GM18508 (cell line): ENCODE measurements around the gene UQCRC1.

Source experiments
- ATAC-seq: cut with Tn5 transposase; IDR thresholded peaks from one replicate; pipeline ENCODE4 v1.9.1; 2021; ENCODE audit warnings: moderate number of reproducible peaks; ENCODE audit not compliant: insufficient read depth, unreplicated experiment

Gene UQCRC1

DNA sequence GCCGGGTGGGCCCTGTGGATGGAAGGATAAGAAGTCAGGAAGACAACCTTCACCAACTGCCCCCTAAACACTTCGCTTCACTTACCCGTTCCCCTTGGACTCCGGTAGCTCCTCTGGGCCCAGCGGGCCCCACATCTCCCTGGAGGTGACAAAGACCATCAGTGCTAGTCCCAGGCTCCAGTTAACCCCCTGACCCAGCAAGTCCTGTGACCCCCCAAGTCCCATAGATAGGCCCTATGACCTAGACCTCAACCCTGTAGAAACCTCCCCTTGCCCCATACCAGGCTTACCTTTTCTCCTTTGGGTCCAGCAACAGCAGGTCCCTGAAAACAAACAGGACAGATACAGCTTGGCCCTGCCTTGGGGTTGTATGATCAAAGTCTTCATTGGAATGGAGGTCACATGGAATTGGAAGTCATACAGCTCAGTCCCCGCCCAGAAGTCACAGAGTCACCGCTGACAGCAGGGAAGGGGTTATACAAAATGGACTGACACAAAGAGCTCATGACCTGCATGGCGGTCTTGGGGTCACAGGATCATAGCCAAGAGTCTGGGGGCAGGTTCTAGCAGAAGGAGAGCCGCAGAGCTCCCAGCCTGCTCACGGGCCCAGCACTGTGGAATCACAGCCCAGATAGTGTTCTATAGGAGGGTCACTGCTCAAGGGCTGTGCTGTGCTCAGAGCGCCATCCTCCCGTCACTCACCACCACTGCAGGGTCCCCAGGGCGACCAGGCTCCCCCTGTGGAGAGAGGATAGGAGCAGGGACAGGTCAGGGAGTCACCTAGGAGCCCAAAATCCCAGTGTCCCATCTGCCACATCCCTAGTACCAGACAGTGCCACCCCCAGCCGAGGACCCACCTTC, 27.6 kb downstream of the UQCRC1 start:
- ATAC-seq = no peak

DNA sequence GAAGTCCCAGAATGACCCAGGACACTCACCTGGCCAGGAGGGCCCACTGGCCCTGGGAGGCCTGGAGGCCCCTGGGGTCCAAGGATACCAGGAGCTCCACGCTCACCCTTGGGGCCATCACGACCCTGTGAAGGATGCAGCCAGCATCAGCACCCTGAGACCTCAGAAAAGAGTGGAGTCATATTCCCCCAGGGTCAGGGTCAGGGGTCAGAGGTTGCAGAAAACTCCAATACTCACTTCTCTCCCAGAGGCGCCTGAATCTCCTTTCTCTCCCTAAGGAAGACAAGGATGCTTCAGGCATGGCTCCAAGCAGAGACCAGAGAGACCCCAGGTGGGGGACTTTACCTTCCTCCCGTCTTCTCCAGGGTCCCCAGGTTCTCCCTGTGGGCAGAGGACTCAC, 32.8 kb downstream of the UQCRC1 start:
- no peak for ATAC-seq

DNA sequence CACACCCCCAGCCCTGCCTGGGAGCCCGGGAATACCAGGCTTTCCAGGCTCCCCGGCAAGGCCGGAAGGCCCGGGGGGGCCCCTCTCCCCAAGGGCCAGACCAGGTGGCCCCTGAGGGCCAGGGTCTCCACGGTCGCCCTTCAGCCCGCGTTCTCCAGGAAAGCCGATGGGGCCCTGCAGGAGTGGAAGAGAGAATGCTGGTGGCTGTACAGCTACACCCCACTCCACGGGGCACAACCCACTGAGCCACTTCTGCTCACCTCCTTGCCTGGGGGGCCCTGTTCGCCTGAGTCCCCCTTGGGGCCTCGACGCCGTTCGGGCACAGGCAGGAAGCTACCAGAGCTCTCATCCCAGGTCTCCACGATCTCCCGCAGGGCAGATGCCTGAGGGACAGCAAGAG, 34.1 kb downstream of the UQCRC1 start:
- no peak for ATAC-seq

DNA sequence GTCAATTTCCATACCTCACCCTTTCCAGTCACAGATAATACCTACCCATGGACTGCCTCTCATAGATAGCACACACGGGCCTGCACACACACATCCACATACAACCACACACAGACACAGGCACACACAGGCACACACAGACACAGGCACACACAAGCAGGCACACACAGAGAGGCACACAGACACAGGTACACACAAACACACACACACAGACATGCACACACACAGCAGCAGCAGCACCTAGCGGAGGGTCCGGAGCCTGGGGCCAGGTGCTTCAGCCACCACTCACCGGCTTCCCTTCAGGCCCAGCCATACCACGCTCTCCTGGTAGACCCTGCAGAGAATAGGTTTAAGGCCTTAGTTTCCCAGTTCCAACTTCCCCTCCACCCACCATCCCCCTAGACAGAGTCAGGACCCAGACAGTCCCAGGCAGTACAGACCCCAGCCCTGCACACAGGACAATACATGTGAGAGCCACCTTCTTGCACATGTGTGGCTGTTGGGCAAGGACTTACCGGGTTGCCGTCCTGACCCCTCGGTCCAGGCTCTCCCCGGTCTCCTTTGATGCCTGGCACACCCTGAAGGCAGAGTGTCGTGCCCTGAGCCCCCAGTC, 35.4 kb downstream of the UQCRC1 start:
- no peak for ATAC-seq

DNA sequence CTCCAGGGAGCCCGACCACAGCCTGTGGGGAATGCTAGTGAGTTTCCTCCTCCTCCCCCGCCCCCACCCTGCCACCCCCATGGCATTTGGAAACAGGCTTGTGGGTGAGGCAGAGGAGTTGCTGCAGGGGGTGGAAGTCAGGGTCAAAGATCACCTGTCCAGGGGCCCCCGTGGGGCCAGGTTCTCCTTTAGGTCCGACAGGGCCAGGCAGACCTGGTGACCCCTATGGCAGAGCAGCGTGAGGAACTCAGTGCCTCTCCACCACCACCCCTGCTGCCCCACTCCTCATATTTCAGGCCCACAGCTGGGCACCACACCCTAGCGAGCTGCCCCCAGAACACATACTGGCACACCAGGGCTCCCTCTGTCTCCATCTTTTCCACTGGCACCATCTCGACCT, 36.9 kb downstream of the UQCRC1 start:
- ATAC-seq = no peak

DNA sequence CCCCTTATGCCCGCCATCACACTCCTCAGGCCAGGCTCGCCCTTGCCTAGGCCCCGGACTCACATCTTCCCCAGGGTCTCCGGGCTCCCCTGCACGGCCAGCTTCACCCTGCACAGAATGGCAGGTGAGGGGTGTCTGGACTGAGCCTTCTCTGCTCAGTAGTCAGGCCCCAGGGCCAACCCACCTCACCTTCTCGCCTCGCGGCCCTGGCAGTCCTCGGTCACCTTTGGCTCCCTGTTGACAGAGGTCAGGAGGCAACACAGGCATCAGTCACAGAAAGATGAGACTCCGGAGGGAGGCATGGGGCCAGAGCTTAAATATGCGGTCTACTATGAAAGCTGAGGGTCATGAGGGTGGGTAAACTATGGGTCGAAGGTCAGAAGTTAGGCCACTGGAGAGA, 37.5 kb downstream of the UQCRC1 start:
- ATAC-seq = no peak

DNA sequence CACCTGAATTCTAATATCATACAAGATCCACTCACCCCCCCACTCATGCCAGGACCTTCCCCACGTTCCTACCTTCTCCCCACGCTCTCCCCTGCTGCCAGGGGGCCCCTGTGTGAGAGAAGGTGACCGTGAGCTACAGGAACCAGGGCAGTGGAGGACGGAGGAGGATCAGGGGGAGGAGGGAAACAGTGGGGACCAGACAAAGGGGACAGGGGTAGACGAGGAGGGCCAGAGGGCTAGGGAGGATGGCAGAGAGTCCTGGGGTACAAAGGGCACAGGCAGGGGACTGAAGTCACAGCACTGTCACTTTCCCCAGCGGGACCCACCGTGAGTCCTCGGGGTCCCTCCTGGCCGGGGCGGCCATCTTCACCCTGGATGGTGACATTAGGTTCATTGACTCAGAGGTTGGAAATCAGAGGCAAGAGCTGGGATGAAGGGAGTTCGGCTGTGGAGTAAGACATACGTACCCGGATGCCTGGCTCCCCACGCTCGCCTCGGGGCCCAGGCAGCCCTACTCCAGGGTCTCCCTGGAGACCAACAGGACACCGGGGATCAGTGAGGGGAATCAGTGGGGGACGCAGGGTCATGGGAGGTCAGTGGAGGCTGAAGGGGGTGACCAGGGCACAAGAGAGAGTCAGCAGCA, 39.5 kb downstream of the UQCRC1 start:
- ATAC-seq = no peak

DNA sequence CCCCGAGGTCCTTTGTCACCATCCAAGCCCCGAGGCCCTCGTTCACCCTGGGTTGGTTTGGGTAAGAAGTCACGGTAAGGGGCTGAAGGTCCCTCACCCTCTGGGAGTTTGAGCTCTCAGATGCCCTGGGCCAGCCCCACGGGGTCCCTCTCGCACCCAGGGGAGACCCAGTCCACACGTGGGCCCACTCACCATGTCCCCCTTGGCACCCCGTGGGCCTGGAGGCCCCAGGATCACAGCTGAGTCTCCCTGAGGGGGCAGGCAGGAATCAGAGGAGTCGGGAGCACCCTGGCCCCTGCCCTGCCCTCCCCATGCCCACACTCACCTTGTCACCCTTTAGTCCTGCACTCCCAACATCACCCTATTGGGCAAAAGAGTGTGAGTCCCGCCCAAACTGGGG, 40.0 kb downstream of the UQCRC1 start:
- no peak for ATAC-seq

DNA sequence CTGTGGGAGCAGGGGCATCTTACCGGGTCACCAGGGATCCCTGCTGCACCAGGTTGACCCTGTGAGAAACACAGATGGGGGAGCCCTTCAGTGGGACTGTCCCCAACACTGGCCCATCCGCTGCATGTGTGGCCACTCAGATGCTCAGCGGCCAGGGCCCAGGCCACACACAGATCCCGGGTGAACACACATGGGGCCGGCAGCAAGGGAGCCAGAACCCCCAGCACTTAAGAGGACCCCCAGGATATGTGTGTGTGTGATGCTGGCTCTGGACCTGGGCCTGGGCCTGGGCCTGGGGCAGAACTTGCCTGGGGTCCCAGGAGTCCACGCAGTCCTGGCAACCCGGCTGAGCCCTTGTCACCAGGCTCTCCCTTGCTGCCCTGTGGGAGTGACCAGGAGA, 41.0 kb downstream of the UQCRC1 start:
- no peak for ATAC-seq

DNA sequence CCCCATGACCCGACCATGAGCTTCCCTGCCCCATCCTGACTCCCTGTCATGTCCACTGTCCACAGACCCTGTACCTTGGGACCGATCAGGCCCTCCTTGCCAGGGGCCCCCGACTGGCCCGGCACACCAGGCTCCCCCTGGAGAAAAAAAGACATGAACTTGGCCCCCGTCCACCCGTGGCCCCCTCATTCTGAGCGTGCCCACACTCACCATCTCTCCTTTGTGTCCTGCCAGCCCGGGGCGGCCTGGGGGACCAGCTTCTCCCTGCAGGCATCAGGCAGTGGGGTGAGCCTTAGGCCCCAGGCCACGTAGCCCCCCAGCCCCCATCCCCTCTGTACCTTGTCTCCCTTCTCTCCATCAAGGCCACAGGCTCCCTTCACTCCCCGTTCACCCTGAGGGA, 41.9 kb downstream of the UQCRC1 start:
- ATAC-seq = no peak

DNA sequence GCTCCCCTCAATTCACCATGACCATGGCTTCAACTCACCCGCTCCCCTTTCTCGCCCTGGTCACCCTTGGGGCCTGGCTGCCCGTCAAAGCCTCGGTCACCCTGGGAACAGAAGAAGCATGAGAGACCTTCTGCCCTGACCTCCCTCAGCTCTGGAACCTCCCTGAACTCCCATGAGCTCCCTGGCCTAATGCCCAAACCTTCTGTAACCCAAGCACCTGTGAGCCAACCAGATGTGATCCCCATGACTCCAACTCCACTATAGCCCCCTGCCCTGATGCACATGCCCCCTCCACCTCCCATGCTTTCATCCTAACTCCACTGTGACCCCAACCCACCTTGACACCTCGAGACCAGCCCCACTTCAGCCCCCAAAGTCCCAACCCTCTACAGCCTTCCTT, 42.4 kb downstream of the UQCRC1 start:
- no peak for ATAC-seq

DNA sequence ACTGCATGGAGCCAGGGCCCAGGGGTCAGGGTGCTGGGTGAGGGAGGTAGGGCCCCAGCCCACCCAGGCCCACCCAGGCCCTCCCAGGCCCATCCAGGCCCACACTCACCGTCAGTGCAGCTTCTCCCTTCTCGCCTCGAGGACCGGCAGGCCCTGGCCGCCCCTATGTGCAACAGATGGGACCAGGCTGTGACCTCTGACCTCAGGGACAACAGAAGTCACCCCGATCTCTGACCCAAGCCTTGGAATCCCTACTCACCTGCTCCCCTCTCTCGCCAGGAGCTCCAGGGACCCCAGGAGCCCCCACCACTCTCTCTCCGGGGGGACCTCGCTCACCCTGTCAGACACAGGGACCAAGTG, 43.1 kb downstream of the UQCRC1 start:
- no peak for ATAC-seq

DNA sequence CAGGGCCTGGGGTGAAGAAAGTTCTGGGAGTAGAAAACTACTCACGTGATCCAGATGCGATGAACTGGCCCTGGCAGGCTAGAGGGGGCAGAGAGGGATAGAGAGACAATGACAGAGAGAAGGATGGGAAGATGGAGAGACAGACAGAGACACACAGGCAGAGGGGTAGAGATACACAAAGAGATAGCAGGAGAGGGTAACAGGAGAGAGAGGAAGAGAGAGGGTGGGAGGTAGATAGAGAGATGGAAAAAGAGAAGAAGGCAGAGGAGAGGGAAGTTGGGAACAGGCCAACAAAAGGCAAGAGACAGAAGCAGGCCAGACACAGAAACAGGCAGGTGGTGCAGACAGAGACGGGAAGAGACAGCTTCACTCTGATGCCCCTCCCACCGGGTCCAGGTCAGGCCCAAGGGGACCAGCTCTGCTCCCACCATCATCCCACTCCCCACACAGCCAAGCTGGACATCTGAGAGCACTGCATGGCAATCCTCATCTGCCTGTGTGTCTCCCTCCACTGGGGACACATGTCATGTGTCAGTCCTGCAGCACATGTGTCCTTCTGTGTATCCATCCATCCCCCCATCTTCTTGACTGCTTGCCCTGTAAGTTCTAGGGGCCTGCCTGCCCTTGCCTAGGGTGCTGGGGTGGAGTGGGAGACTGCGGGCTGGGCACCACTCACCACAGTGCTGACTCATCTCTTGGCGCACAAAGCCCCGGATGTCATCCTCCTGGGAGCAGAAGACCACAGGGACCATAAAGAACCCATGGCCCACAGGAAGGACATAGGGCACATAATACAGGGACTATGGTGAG, 43.6 kb downstream of the UQCRC1 start:
- ATAC-seq = no peak

DNA sequence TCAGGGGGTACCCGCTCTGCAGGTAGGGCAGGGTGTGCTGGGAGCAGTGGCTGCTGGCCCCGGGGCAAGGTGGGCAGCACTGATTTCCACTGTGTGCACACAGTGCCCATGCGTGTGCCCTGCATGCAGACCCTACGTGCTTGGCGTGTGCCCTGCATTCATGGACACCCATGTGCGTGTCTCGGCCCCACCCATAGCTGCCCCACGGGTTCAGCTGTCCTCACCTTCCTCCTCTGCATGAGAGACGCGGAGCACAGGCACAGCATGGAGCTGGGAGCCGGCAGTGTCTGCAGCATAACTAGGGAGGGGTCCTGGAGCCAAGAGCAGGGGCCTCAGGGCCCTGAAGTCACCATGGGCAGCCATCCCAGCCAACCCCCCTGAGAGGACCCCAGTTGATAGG, 44.3 kb downstream of the UQCRC1 start:
- no peak for ATAC-seq

DNA sequence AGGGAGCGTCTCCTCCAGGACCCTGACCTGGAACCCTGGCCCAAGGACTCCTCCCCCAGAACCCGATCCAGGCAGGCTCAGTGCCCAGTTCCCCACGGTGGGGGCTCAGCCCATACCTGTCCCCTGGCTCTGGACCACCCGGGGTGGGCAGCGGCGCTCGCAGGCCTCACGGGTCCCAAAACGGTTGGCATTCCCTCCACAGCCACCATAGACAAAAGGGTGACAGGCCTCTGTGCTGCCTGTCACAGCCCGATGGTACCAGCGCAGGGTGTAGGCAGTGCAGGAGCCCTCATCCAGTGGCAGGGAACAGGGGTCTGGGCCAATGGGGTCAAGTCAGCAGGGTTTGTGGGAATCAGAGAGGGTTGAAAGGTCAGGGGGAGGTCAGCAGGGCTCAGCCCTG, 44.8 kb downstream of the UQCRC1 start:
- no peak for ATAC-seq

DNA sequence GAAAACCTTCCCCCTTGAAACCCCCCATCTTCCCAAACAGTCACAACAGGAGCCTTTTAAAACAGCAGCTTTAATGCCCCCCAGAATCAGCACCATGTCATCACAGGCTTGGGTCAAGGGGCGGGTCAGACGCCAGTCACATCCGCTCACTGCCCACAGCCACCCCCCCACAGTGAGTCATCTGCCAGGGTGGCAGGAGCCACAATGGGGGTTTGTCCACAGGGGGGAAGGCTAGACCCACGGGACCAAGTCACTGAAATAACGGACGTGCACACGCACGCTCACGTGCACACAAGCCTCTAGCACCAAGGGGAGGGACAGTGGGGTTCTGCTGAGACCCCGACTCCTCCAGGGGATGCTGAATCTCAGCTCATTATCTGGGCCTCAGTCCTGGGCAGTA, 45.4 kb downstream of the UQCRC1 start:
- no peak for ATAC-seq

DNA sequence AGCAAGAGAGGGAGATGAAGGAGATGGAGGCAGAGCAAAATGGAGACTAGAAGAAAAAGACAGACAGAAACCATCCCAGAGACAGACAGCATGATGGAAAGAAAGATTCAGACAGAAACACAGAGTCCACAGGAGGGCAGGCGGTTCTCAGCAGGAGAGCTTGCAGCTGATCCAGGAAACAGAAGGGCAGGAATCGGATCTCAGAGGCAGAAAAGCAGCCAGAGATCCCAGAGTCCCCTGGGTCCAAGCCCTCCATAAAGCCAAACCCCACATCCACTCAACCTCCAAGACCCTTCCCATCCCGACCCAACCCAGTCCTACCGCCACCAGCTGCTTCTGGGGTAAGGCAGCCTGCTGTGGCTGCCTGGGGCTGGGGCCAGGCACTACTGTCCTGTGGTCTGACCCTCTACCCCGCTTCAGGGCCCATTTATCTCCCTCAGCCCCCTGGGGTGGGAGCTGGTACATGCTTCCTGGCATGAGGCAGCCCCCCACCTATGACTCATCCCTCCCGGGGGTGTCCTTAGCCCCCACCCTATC, 46.0 kb downstream of the UQCRC1 start, which contains the start of gene UCN2:
TSS of gene UCN2 (minus strand) at position 400 of the 537 bp plus-strand sequence. CDS start 657 bp downstream, outside the sequence.
- ATAC-seq = no peak

DNA sequence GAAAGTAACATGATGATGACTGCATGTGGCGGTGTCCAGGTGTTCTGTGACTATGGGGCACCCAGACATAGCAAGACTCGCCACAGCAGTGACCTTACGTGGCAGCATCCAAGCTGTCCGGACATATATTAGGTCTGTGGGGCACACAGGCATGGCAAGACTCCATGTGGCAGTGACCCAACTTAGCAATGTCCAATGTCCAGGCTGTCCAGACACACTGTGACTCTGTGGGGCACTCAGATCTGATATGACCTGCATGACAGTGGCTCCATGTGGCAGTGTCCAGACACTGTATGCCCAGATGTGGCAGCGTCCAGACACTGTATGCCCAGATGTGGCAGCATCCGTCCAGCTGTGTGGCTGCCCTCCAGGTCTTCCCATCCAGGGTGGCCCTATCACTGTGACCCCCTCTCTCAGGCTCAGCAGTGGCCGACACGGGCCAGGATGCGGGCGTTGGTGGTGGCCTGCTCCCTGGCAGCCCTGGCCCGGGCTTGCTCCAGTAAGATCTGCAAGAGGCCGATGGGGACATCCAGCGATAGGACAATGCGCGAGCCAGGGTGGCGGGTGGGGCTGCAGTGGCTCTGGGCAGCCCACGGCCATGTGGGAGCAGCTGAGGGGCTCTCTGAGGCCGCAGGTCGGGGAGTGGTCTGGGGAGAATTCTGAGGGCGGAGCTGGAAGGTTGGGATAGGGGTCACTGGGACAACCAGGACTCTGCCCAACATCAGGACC, 46.9 kb downstream of the UQCRC1 start:
- no peak for ATAC-seq

DNA sequence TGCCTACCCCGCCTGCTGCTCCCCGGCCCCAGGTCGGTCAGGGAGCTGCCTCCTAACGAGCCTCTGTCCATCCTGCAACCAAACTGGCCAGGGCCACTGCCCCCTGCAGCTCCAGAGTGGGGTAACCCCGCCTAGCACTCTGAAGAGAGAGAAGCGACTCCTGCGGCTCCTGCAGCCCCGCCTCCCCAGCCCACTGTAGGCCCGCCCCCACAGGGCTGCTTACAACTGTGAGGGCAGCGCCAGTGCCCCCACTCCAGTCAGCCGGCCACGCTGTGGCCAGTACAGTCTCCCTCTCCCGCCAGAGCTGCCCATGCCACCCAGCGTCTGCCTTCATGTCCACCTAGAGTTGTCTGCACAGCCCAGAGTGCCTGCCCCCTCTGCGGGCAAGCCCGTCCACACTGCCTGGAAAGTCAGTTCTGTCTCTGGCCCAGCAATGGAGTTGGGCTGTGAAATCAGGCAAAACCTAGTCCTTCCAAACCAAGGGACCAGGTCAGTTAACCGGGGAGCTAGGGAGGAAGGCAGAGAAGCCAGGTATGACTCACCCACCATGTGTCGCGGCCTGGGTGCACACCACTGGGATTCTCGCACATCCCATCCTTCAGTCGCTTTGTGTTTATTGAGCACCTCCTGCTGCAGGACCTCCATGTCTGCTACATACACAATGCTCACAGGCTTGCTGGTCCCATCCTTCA, 48.3 kb downstream of the UQCRC1 start:
- no peak for ATAC-seq
